ENCODE measurements around the gene EPB41L1. TPM values are rescaled to one million over a fixed set of nuclear protein-coding genes. Genes with fewer than 3 reads are reported as not detected.

EPB41L1 gene
- total RNA-seq, 1 experiment from 2014 or later: 7.1 TPM

- intact Hi-C loops (cut with micrococcal nuclease; ENCODE audit: unreplicated experiment): loop anchor here (1.0 to 10.0 kb wide), 2 partner anchors 225 to 670 kb away; no protein-coding TSS in a partner anchor
- TF ChIP-seq CTCF (conservative IDR thresholded peaks at IDR 0.05; ENCODE audit: low read depth, low read length) (peak; percentile 67), EZH2 (IDR thresholded peaks at IDR 0.05; ENCODE audit: borderline replicate concordance, low read depth, low read length, poor library complexity, severe bottlenecking) (no peak)
Observed at GRCh38 chr20:36214684-36215256, 60.2 kb downstream of the EPB41L1 start.

GRCh38 chr20:36215778-36216177 is 61.2 kb downstream of the EPB41L1 start:
- POLR2A ChIA-PET (ENCODE audit: low non-redundant PET): no interaction called here
- Histone ChIP-seq H3K9me3 (ENCODE audit: low read depth, low read length, poor library complexity, severe bottlenecking) (no peaks in the 10 kb centered on the region), H3K4me1 (ENCODE audit: insufficient read depth, low read length, poor library complexity, severe bottlenecking) (no peaks in the 10 kb centered on the region), H3K36me3 (ENCODE audit: insufficient read depth, low read length, poor library complexity, severe bottlenecking) (no peaks in the 10 kb centered on the region), H3K4me3 (ENCODE audit: low read depth, low read length, poor library complexity, severe bottlenecking) (no peak overlapping the region), H3K27ac (ENCODE audit: low read depth, low read length, poor library complexity, severe bottlenecking) (no peak overlapping the region), H3K27me3 (replicated peaks; ENCODE audit: insufficient read depth, low read depth, low read length, poor library complexity) (no peaks in the 10 kb centered on the region)
- no TSS peak for BruUV-seq (replicated peaks)
- CTCF ChIA-PET: interaction anchor here (0.8 kb wide), 1 partner anchor 13 kb away, joined by 3 read pairs; no protein-coding TSS in a partner anchor
- no peak for DNase-seq (ENCODE audit: low spot score)
- intact Hi-C loops (cut with micrococcal nuclease; ENCODE audit: unreplicated experiment): loop anchor here (10.0 kb wide), 1 partner anchor 669 kb away; no protein-coding TSS in a partner anchor
- no peak for TF ChIP-seq CTCF (conservative IDR thresholded peaks at IDR 0.05; ENCODE audit: low read depth, low read length)
- TF ChIP-seq EZH2 (IDR thresholded peaks at IDR 0.05; ENCODE audit: borderline replicate concordance, low read depth, low read length, poor library complexity, severe bottlenecking): no peak

More at GRCh38 chr20:36214684-36215256, 60.2 kb downstream of the EPB41L1 start:
- Histone ChIP-seq H3K9me3 (ENCODE audit: low read depth, low read length, poor library complexity, severe bottlenecking) (no peaks in the 10 kb centered on the region), H3K27ac (ENCODE audit: low read depth, low read length, poor library complexity, severe bottlenecking) (no peak overlapping the region), H3K27me3 (replicated peaks; ENCODE audit: insufficient read depth, low read depth, low read length, poor library complexity) (no peaks in the 10 kb centered on the region), H3K4me1 (ENCODE audit: insufficient read depth, low read length, poor library complexity, severe bottlenecking) (no peaks in the 10 kb centered on the region), H3K36me3 (ENCODE audit: insufficient read depth, low read length, poor library complexity, severe bottlenecking) (no peaks in the 10 kb centered on the region), H3K4me3 (ENCODE audit: low read depth, low read length, poor library complexity, severe bottlenecking) (no peak overlapping the region)
- BruUV-seq (replicated peaks): no TSS peak
- ChIA-PET CTCF (no interaction called here), POLR2A (ENCODE audit: low non-redundant PET) (no interaction called here)
- peak; percentile 47 for DNase-seq (ENCODE audit: low spot score)

- no peaks in the 10 kb centered on the region for H3K36me3 ChIP-seq (ENCODE audit: insufficient read depth, low read length, poor library complexity, severe bottlenecking)
- intact Hi-C loops (cut with micrococcal nuclease; ENCODE audit: unreplicated experiment): loop anchor here (10.0 kb wide), 1 partner anchor 668 kb away; no protein-coding TSS in a partner anchor
- no peak for DNase-seq (ENCODE audit: low spot score)
- H3K9me3 ChIP-seq (ENCODE audit: low read depth, low read length, poor library complexity, severe bottlenecking): no peaks in the 10 kb centered on the region
- no peak overlapping the region for H3K27ac ChIP-seq (ENCODE audit: low read depth, low read length, poor library complexity, severe bottlenecking)
- no TSS peak for BruUV-seq (replicated peaks)
- ChIA-PET POLR2A (ENCODE audit: low non-redundant PET) (no interaction called here), CTCF (interaction anchor here (0.6 to 0.8 kb wide), 2 partner anchors 14 to 285 kb away, joined by 3 to 10 read pairs; no protein-coding TSS in a partner anchor)
- no peaks in the 10 kb centered on the region for H3K4me1 ChIP-seq (ENCODE audit: insufficient read depth, low read length, poor library complexity, severe bottlenecking)
- TF ChIP-seq EZH2 (IDR thresholded peaks at IDR 0.05; ENCODE audit: borderline replicate concordance, low read depth, low read length, poor library complexity, severe bottlenecking): no peak
- no peak for TF ChIP-seq CTCF (conservative IDR thresholded peaks at IDR 0.05; ENCODE audit: low read depth, low read length)
- H3K27me3 ChIP-seq (replicated peaks; ENCODE audit: insufficient read depth, low read depth, low read length, poor library complexity): no peaks in the 10 kb centered on the region
- H3K4me3 ChIP-seq (ENCODE audit: low read depth, low read length, poor library complexity, severe bottlenecking): no peak overlapping the region
Observed at GRCh38 chr20:36216314-36217025, 61.9 kb downstream of the EPB41L1 start.
